SK-N-SH treated with all-trans-retinoic acid at 6 μM for 48 hours (cell line): ENCODE results near the gene ZNF546.

Experiments
- ATAC-seq: fragments of 200-7000 bp; cut with Tn5 transposase; 3 replicates; pipeline ENCODE4 v1.9.1; 2020; ENCODE audit warnings: mild to moderate bottlenecking, moderate library complexity
- ARNTL ChIP-seq: fragments of 450-650 bp; formaldehyde crosslinking; IDR thresholded peaks from 2 replicates; pipeline ENCODE4 v1.5.0; 2020; ENCODE audit warnings: low read depth, mild to moderate bottlenecking, moderate library complexity, borderline replicate concordance
- BACH2 ChIP-seq: fragments of 250-450 bp; sonication (Bioruptor Pico); IDR thresholded peaks from 2 replicates; pipeline ENCODE4 v1.9.0; 2021; ENCODE audit warnings: mild to moderate bottlenecking, borderline replicate concordance
- CSDC2 ChIP-seq: fragments of 250-450 bp; sonication (Bioruptor Pico); IDR thresholded peaks from 2 replicates; pipeline ENCODE4 v1.5.0; 2020; ENCODE audit warnings: mild to moderate bottlenecking, moderate library complexity
- ESRRG ChIP-seq: fragments of 250-450 bp; sonication (Bioruptor Pico); IDR thresholded peaks from 2 replicates; pipeline ENCODE4 v1.6.1; 2021; ENCODE audit warnings: mild to moderate bottlenecking
- ISL1 ChIP-seq: fragments of 250-450 bp; sonication (Bioruptor Pico); IDR thresholded peaks from 2 replicates; pipeline ENCODE4 v2.1.2; 2022; ENCODE audit warnings: mild to moderate bottlenecking, moderate library complexity
- OSR1 ChIP-seq: fragments of 250-450 bp; sonication (Bioruptor Pico); IDR thresholded peaks from 2 replicates; pipeline ENCODE4 v1.8.0; 2022; ENCODE audit warnings: moderate library complexity, mild to moderate bottlenecking, inconsistent platforms
- RARB ChIP-seq: fragments of 250-450 bp; sonication (Bioruptor Pico); IDR thresholded peaks from 2 replicates; pipeline ENCODE4 v1.8.0; 2021; ENCODE audit warnings: mild to moderate bottlenecking, moderate library complexity
- SNAI2 ChIP-seq: fragments of 250-450 bp; sonication (Bioruptor Pico); IDR thresholded peaks from 2 replicates; pipeline ENCODE4 v1.5.0; 2020; ENCODE audit warnings: mild to moderate bottlenecking, moderate library complexity
- ZFP3 ChIP-seq: fragments of 250-450 bp; sonication (Bioruptor Pico); IDR thresholded peaks from 2 replicates; pipeline ENCODE4 v1.5.0; 2020; ENCODE audit warnings: mild to moderate bottlenecking, moderate library complexity
- ZFP30 ChIP-seq: fragments of 450-650 bp; formaldehyde crosslinking; IDR thresholded peaks from 2 replicates; pipeline ENCODE4 v1.5.0; 2022; ENCODE audit warnings: mild to moderate bottlenecking, moderate library complexity
- ZNF565 ChIP-seq: fragments of 450-650 bp; formaldehyde crosslinking; conservative IDR thresholded peaks from 2 replicates; pipeline ENCODE4 v1.5.0; 2020; ENCODE audit warnings: low read depth, mild to moderate bottlenecking, moderate library complexity
- ZNF70 ChIP-seq: fragments of 450-650 bp; formaldehyde crosslinking; IDR thresholded peaks from 2 replicates; pipeline ENCODE4 v1.5.0; 2020; ENCODE audit warnings: mild to moderate bottlenecking, moderate library complexity
- ZNF8 ChIP-seq: fragments of 450-650 bp; formaldehyde crosslinking; IDR thresholded peaks from 2 replicates; pipeline ENCODE4 v1.5.0; 2020; ENCODE audit warnings: mild to moderate bottlenecking, moderate library complexity
- TF ChIP-seq, protein P1 (sequence below): fragments of 250-450 bp; sonication (Bioruptor Pico); IDR thresholded peaks from 2 replicates; pipeline ENCODE4 v1.8.0; 2020; ENCODE audit warnings: mild to moderate bottlenecking, moderate library complexity, borderline replicate concordance
- TF ChIP-seq, protein P2 (sequence below): fragments of 250-450 bp; sonication (Bioruptor Pico); IDR thresholded peaks from 2 replicates; pipeline ENCODE4 v1.5.0; 2020; ENCODE audit warnings: mild to moderate bottlenecking, moderate library complexity

ZNF546 gene

DNA sequence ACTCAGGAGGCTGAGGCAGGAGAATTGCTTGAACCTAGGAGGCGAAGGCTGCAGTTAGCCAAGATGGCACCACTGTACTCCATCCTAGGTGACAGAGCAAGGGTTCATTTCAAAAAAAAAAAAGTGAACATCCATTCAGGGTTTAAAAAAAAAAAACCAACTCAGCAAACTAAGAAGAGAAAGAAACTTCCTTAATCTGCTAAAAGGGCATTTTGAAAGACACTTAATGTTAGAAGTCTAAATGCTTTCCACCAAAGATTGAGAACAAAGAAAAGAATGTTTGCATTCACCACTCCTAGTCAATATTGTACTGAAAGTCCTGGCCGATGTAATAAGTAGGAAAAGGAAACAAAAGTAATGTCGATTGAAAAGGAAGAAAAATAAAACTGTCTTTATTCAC is 33.0 kb upstream of the ZNF546 start (continued):
- TF ChIP-seq, protein P1, sequence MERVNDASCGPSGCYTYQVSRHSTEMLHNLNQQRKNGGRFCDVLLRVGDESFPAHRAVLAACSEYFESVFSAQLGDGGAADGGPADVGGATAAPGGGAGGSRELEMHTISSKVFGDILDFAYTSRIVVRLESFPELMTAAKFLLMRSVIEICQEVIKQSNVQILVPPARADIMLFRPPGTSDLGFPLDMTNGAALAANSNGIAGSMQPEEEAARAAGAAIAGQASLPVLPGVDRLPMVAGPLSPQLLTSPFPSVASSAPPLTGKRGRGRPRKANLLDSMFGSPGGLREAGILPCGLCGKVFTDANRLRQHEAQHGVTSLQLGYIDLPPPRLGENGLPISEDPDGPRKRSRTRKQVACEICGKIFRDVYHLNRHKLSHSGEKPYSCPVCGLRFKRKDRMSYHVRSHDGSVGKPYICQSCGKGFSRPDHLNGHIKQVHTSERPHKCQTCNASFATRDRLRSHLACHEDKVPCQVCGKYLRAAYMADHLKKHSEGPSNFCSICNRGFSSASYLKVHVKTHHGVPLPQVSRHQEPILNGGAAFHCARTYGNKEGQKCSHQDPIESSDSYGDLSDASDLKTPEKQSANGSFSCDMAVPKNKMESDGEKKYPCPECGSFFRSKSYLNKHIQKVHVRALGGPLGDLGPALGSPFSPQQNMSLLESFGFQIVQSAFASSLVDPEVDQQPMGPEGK, result no peak
- TF ChIP-seq, protein P2, sequence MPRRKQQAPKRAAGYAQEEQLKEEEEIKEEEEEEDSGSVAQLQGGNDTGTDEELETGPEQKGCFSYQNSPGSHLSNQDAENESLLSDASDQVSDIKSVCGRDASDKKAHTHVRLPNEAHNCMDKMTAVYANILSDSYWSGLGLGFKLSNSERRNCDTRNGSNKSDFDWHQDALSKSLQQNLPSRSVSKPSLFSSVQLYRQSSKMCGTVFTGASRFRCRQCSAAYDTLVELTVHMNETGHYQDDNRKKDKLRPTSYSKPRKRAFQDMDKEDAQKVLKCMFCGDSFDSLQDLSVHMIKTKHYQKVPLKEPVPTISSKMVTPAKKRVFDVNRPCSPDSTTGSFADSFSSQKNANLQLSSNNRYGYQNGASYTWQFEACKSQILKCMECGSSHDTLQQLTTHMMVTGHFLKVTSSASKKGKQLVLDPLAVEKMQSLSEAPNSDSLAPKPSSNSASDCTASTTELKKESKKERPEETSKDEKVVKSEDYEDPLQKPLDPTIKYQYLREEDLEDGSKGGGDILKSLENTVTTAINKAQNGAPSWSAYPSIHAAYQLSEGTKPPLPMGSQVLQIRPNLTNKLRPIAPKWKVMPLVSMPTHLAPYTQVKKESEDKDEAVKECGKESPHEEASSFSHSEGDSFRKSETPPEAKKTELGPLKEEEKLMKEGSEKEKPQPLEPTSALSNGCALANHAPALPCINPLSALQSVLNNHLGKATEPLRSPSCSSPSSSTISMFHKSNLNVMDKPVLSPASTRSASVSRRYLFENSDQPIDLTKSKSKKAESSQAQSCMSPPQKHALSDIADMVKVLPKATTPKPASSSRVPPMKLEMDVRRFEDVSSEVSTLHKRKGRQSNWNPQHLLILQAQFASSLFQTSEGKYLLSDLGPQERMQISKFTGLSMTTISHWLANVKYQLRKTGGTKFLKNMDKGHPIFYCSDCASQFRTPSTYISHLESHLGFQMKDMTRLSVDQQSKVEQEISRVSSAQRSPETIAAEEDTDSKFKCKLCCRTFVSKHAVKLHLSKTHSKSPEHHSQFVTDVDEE (CRISPR knock-in tag), result no peak
- TF ChIP-seq ZNF8 (no peak), OSR1 (no peak), ZNF565 (CRISPR knock-in tag) (no peak)

DNA sequence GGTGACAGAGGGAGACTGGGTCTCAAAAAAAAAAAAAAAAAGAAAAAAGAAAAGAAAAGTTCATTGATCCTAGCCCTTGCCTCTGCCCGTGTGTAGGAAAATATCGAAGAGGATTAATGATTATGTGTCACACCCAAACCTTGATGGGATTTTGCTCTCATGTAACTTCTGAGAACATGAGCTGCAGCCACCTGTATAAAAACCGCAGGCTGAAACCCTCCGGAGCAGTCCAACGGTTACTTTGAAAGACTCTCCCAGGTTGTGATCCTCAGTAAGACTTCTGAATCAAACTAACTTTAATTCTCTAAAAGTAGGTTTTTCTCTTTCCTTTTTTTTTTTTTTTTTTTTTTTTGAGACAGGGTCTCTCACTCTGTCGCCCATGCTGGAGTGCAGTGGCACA is 30.2 kb upstream of the ZNF546 start:
- no peak for ATAC-seq
- TF ChIP-seq SNAI2 (CRISPR knock-in tag) (no peak), BACH2 (CRISPR knock-in tag) (no peak), ZNF70 (no peak), ZNF565 (CRISPR knock-in tag) (no peak), ISL1 (CRISPR knock-in tag) (no peak)
- TF ChIP-seq, protein P1, result no peak
- TF ChIP-seq, protein P2 (CRISPR knock-in tag), result no peak
- TF ChIP-seq, all 23 proteins: peak for 0

DNA sequence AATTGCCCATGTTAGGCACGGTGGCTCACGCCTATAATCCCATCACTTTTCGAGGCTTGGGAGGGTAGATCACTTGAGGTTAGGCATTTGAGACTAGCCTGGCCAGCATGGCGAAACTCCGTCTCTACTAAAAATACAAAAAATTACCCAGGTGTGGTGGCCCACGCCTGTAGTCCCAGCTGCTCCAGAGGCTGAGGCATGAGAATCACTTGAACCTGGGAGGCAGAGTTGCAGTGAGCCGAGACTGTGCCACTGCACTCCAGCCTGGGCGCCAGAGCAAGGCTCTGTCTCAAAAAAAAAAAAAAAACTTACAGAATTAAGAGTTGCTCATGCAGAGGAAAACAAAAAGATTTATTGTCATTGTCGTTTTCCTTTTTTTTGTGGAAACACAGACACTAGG is 29.3 kb upstream of the ZNF546 start:
- TF ChIP-seq ZNF70, result no peak
- TF ChIP-seq BACH2 (CRISPR knock-in tag), result no peak
- TF ChIP-seq OSR1, result no peak
- TF ChIP-seq ZNF8, result no peak
- TF ChIP-seq ESRRG (CRISPR knock-in tag), result no peak
- TF ChIP-seq, protein P1, result no peak
- no peak for ATAC-seq

DNA sequence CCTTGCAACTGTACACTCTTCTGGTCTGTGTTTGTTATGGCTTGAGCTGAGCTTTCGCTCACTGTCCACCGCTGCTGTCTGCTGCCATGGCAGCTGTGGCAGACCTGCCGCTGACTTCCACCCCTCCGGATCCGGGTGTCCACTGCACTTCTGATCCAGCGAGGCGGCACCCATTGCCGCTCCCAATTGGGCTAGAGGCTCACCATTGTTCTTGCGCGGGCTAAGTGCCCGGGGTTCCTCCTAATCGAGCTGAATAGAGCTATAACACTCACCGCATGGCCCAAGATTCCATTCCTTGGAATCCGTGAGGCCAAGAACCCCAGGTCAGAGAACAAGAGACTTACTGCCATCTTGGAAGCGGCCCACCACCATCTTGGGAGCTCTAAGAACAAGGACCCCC is 28.1 kb upstream of the ZNF546 start:
- ATAC-seq, result no peak
- TF ChIP-seq ZFP3, result no peak
- TF ChIP-seq ARNTL (CRISPR knock-in tag), result no peak
- TF ChIP-seq OSR1, result no peak
- TF ChIP-seq RARB (CRISPR knock-in tag), result no peak
- TF ChIP-seq CSDC2, result no peak
- no peak for TF ChIP-seq ZFP30 (CRISPR knock-in tag)
- no peak for TF ChIP-seq BACH2 (CRISPR knock-in tag)
- no peak for TF ChIP-seq ZNF70
- TF ChIP-seq ESRRG (CRISPR knock-in tag), result no peak
- TF ChIP-seq SNAI2 (CRISPR knock-in tag), result no peak
